Fibroblast of skin of right quadriceps (primary cell): Measurements from ENCODE around the gene BAHCC1.

ENCODE experiments used
- DNase-seq: peaks from one replicate; pipeline ENCODE4 v3.0.0-alpha.2; 2013

The BAHCC1 gene

DNA sequence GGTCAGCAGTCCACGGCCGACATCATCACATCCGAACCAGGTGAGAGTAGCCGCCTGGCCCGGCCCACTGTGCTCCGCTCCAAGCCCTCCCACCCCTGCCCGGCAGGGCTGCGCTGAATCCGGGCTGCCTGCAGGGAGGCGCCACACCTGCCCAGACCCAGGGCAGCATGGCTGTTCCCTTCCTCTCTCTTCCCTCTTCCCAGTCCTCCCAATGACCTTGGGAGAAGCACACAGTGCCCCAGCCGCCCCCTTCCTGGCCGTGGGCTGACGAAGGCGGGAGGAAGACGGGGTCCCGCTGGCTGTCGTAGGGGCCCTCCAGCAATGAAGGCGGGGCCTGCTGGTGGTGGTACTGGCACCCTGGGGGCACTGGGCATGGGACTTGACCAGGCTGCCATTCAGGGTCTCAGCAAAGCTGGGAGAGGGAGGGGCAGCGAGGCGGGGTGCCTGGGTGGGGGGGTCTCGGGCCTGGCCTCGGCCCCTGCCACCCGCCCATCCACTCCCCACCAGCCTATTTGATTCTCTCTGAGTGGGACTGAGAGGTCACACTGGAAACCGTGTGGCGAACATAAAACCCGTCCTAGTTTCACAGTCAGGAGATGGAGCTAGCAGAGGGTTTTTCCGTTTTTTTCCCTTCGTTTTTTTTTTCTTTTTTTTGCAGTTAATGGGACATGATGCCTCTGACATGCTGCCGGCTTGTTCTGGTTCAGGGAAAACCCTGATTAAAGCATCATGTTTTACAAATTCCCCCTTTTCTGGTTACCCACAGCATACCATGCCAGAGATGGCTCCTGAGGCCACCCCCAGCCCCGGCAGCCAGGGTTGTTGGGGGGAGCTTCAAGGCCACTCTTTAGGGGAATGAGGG, 50.6 kb downstream of the BAHCC1 start:
- no peak for DNase-seq

DNA sequence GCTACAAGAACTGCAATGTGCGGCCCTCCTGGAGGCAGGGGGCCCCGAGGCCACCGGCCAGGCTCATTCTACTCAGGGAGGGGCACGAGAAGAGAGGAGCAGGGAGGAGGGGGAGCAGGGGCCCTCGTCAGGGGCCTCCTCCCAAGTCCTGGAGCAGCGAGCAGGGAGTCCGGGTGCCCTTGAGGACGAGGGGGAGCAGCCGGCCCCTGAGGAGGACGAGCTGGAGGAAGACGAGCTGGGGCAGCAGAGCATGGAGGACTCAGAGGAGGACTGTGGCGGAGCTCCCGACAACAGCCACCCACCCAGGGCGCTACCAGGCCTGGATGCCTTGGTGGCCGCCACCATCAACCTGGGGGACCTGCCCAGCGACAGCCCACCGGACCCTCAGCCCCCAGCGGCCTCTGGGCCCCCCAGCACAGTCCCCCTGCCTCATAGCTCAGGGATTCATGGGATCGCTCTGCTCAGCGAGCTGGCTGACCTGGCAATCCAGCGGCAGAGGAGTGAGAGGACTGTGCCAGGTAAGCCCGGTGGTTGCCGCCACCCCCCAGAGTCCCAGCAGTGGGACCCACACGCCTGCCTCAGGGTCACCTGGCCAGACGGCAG, 52.2 kb downstream of the BAHCC1 start:
- no peak for DNase-seq

DNA sequence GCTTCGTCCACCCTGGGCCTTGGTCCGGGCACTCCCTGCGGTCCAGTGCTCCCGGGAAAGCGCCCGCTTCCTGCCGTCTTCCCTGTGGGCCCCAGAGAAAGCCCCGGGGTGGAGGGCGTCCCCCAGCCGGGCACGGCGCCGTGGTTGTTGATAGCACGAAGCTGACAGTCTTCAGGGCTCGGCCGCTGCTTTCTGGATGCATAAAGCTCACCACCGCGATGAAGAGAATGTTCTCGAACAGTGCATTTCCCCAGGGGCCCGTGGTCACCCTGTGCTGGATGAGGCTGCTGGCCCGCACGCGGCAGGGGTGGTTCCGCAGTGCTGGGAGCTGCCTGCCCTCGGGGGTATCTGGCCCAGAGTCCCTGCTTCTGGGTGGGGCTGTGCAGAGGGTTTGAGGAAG, 53.2 kb downstream of the BAHCC1 start:
- no peak for DNase-seq

DNA sequence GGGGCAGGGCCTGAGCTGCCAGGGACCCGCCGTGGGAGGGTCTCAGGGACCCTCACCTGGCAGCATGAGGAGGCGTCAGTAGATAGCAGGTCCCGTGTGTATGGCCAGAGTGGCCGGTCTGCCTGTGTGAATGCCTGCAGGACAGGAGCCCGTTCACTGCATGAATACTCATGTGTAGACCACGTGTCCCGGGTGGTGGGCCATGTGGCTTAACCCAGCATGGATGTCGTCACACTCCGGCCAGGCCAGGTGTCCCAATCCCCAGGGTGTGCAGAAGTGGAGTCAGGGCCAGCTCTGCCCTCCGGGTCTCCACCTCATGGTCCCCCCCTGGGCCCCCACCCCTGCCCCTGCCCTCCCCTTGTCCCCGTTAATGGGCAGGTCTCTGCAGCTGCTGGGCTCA, 53.7 kb downstream of the BAHCC1 start:
- DNase-seq = no peak

GRCh38 chr17:81449351-81449750, 54.1 kb downstream of the BAHCC1 start:
- no peak for DNase-seq

DNA sequence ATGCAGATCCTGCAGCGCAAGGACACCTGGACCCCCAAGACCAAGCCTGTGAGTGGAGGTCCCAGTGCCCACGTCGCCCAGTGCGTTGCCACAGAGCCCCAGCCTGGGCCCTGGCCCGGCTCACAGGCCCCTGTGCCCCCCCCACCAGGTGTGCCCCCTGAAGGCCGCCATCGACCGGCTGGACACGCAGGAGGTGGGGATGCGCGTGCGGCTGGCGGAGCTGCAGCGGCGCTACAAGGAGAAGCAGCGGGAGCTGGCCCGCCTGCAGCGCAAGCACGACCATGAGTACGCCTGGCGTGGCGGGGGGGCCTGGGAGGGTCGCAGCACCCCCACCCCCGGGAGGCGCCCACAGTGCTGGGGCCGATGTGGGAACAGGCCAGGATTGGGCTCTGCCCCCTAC, 56.6 kb downstream of the BAHCC1 start:
- no peak for DNase-seq

- DNase-seq = no peak
These were observed 57.3 kb downstream of the BAHCC1 start for GRCh38 chr17:81452551-81452950.

GRCh38 chr17:81453076-81453475, 57.8 kb downstream of the BAHCC1 start:
- no peak for DNase-seq

GRCh38 chr17:81453712-81454111, 58.5 kb downstream of the BAHCC1 start:
- DNase-seq = no peak

DNA sequence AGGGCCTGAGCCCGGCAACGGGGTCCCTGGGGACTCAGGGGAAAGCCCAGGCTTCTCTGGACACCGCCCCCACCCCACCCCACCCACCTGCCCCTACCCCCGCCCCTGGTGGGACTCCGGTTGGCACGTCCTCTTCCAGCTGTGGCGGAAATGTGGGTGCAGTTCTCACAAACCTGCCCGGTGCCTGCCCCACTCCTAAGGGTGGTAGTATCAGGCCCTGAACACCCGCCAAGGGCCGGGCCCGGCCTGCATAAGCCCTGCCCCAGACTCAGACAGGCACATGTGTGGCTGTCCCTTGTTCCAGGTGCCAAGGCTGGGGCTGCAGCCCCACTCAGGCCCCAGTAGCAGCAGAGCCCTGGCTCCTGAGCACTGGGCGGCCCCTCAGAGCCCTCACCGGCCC, 59.2 kb downstream of the BAHCC1 start:
- no peak for DNase-seq

- no peak for DNase-seq
These were observed 60.1 kb downstream of the BAHCC1 start for GRCh38 chr17:81455387-81455786.

GRCh38 chr17:81456091-81456490, 60.8 kb downstream of the BAHCC1 start:
- DNase-seq = no peak

- DNase-seq = no peak
These were observed 61.5 kb downstream of the BAHCC1 start for GRCh38 chr17:81456798-81457197.

DNA sequence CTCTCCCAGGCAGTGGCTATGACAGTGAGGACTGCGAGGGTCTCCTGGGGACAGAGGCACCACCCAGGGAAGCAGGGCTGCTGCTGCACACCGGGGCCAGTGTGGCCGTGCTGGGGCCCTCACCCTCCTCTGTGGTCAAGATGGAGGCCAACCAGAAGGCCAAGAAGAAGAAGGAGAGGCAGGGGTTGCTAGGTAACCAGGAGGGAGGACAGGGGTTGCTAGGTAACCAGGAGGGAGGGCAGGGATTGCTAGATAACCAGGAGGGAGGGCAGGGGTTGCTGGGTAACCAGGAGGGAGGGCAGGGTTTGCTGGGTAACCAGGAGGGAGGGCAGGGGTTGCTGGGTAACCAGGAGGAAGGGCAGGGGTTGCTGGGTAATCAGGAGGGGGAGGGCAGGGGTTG, 62.1 kb downstream of the BAHCC1 start:
- no peak for DNase-seq

DNA sequence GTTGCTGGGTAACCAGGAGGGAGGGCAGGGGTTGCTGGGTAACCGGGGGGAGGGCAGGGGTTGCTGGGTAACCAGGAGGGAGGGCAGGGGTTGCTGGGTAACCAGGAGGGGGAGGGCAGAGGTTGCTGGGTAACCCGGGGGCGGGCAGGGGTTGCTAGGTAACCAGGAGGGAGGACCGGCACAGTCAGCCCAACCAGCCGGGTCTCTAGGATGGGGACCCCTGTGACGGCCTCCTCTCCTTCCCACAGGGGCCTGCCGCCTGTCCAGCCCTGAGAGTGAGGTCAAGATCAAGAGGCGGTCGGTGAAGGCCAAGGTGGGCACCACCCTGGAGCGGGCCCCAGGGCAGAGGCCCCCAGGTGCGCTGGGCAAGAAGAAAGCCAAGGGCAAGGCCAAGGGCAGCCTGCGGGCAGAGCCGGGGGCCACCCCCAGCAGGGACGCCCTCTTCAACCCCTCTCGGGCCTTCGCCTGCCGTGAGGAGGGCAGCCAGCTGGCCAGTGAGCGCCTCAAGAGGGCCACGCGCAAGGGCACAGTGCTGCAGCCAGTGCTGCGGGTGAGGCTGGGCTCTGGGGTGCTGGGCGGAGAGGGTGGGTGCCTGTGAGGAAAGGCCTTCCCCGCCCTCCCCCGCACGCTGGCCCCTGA, 62.8 kb downstream of the BAHCC1 start:
- no peak for DNase-seq

- DNase-seq = no peak
These were observed 63.4 kb downstream of the BAHCC1 start for GRCh38 chr17:81458628-81459027.

DNA sequence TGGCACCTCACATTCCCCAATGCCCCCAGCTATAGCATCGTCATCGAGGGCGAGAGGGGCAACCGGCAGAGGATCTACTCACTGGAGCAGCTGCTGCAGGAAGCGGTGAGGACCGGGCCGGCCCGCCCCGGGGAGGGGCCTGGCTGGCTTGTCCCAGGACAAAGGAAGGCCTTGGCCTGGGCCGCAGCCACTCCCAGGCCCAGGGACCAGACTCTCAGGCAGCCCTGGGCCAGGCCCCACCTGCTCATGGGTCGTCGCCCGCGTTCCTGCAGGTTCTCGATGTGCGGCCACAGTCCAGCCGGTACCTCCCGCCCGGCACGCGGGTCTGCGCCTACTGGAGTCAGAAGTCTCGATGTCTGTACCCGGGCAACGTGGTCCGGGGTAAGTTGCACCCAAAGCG, 64.0 kb downstream of the BAHCC1 start:
- no peak for DNase-seq

GRCh38 chr17:81459864-81460263, 64.6 kb downstream of the BAHCC1 start:
- no peak for DNase-seq

DNA sequence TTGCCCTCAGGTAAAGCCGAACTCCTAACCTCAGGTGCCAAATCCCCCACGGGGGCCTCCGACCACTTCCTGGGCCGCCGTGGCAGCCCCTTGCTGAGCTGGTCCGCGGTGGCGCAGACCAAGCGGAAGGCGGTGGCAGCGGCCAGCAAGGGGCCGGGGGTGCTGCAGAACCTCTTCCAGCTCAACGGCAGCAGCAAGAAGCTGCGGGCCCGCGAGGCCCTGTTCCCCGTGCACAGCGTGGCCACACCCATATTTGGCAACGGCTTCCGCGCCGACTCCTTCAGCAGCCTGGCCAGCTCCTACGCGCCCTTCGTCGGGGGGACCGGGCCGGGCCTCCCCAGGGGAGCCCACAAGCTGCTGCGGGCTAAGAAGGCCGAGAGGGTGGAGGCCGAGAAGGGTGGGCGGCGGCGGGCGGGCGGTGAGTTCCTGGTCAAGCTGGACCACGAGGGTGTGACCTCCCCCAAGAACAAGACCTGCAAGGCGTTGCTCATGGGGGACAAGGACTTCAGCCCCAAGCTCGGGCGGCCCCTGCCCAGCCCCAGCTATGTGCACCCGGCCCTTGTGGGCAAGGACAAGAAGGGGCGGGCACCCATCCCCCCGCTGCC, 65.7 kb downstream of the BAHCC1 start:
- no peak for DNase-seq

GRCh38 chr17:81461607-81462500, 66.6 kb downstream of the BAHCC1 start:
- DNase-seq = no peak

DNA sequence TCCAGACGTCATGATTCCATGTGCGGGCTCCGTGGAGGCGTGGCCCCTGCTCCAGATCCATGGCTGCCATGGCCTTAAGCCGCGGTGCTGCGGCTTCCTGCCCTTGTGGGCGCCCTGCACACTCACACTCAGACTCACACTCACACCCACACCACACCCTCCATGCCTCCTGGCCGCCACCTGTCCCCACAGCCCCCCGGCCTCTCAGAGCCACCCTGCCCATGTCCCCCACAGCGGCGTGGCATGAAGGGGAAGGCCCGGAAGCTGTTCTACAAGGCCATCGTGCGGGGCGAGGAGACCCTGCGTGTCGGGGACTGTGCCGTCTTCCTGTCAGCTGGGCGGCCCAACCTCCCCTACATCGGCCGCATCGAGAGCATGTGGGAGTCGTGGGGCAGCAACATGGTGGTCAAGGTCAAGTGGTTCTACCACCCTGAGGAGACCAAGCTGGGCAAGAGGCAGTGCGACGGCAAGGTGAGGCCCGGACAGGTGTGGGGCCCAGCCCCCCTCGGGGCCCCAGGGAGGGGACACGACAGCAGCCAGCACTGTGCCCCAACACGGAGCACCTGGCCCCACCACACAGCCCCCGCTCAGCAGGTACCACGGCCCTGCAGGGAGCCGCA, 67.4 kb downstream of the BAHCC1 start:
- no peak for DNase-seq

DNA sequence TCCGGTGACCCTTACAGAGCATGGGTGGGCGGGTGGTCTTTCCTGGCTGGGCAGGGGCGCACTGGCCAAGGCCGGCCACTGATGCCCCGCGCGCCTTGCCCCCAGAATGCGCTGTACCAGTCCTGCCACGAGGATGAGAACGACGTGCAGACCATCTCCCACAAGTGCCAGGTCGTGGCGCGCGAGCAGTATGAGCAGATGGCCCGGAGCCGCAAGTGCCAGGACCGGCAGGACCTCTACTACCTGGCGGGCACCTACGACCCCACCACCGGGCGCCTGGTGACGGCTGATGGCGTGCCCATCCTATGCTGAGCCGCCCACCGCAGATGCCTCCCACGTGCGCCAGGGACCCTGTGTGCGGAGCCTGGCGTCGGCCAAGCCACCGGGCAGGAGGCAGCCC, 68.2 kb downstream of the BAHCC1 start:
- no peak for DNase-seq
